K562 (cell line): ENCODE measurements around the gene ORAI3. TPM values are rescaled to one million over a fixed set of nuclear protein-coding genes. Genes with fewer than 3 reads are reported as not detected.
A peak's percentile ranks its signal among the peaks of the same experiment; 100 is the strongest.

Experiments
- BRF1 ChIP-seq: IDR thresholded peaks from 3 replicates; pipeline ENCODE4 v1.6.1; 2011; ENCODE audit warnings: borderline replicate concordance, mild to moderate bottlenecking; ENCODE audit not compliant: insufficient read length; ENCODE audit errors: extremely low read depth
- C11orf30 ChIP-seq: fragments of 450-650 bp; IDR thresholded peaks from 2 replicates; pipeline ENCODE4 v1.6.1; 2016; ENCODE audit warnings: low read depth, mild to moderate bottlenecking
- CXXC5 ChIP-seq: fragments of 250-450 bp; sonication (Bioruptor Pico); IDR thresholded peaks from 2 replicates; pipeline ENCODE4 v1.8.0; 2022; ENCODE audit warnings: inconsistent platforms, mild to moderate bottlenecking, moderate library complexity
- HMBOX1 ChIP-seq: sonication (generic); IDR thresholded peaks from 2 replicates; pipeline ENCODE4 v1.6.1; 2016
- HMG20A ChIP-seq: fragments of 450-650 bp; formaldehyde crosslinking; conservative IDR thresholded peaks from 2 replicates; pipeline ENCODE4 v1.4.0; 2020; ENCODE audit warnings: mild to moderate bottlenecking, mixed read lengths
- HMGN3 ChIP-seq: IDR thresholded peaks from 2 replicates; pipeline ENCODE4 v1.6.1; 2011; ENCODE audit warnings: borderline replicate concordance, low read depth, mild to moderate bottlenecking, mixed read lengths, low read length; ENCODE audit not compliant: insufficient read length; ENCODE audit errors: extremely low read depth
- IFI16 ChIP-seq: fragments of 250-450 bp; sonication (Bioruptor Pico); IDR thresholded peaks from 2 replicates; pipeline ENCODE4 v2.1.2; 2022; ENCODE audit warnings: mild to moderate bottlenecking, inconsistent platforms
- ILK ChIP-seq: fragments of 450-650 bp; IDR thresholded peaks from 2 replicates; pipeline ENCODE4 v1.6.1; 2016; ENCODE audit warnings: missing genetic modification characterization, low read depth, mild to moderate bottlenecking, missing compliant biosample characterization, moderate library complexity, borderline replicate concordance
- MCM3 ChIP-seq: fragments of 450-650 bp; IDR thresholded peaks from 2 replicates; pipeline ENCODE4 v1.6.1; 2016
- NFRKB ChIP-seq: fragments of 450-650 bp; IDR thresholded peaks from 2 replicates; pipeline ENCODE4 v1.6.1; 2016; ENCODE audit warnings: low read depth
- POLR2AphosphoS5 ChIP-seq: IDR thresholded peaks from 2 replicates; pipeline ENCODE4 v1.6.1; 2011; ENCODE audit warnings: mild to moderate bottlenecking, low read depth, low read length, moderate library complexity; ENCODE audit not compliant: control insufficient read depth, insufficient read depth
- STAT6 ChIP-seq: sonication (generic); formaldehyde crosslinking; IDR thresholded peaks from 2 replicates; pipeline ENCODE4 v1.8.1; 2023; ENCODE audit warnings: mild to moderate bottlenecking, missing genetic modification reagents
- TFAP4 ChIP-seq: sonication (generic); formaldehyde crosslinking; IDR thresholded peaks from 2 replicates; pipeline ENCODE4 v1.8.0; 2022; ENCODE audit warnings: missing genetic modification reagents, mild to moderate bottlenecking, moderate library complexity, borderline replicate concordance
- THRA ChIP-seq: fragments of 450-650 bp; IDR thresholded peaks from 2 replicates; pipeline ENCODE4 v1.6.1; 2017; ENCODE audit warnings: mild to moderate bottlenecking, moderate library complexity
- VEZF1 ChIP-seq: fragments of 200-800 bp; sonication (Bioruptor generic); IDR thresholded peaks from 2 replicates; pipeline ENCODE4 v1.6.1; 2017; ENCODE audit warnings: missing genetic modification characterization, missing compliant biosample characterization
- ZFP36 ChIP-seq: fragments of 150-350 bp; IDR thresholded peaks from 2 replicates; pipeline ENCODE4 v1.6.1; 2018; ENCODE audit warnings: low read length, low read depth; ENCODE audit not compliant: partially characterized antibody
- ZNF511 ChIP-seq: sonication (generic); formaldehyde crosslinking; IDR thresholded peaks from 2 replicates; pipeline ENCODE4 v1.8.0; 2022; ENCODE audit warnings: mild to moderate bottlenecking, missing genetic modification reagents
- ZNF778 ChIP-seq: fragments of 450-650 bp; formaldehyde crosslinking; IDR thresholded peaks from 2 replicates; pipeline ENCODE4 v1.4.0; 2020; ENCODE audit warnings: mild to moderate bottlenecking, moderate library complexity
- ZZZ3 ChIP-seq: fragments of 450-650 bp; IDR thresholded peaks from 2 replicates; pipeline ENCODE4 v1.6.1; 2016; ENCODE audit warnings: antibody characterized with exemption, mild to moderate bottlenecking, moderate library complexity
- polyA plus RNA-seq, 8 experiments: library from polyadenylated mRNA; depleted of rRNA in 4 of 8; stranded (reverse) in 5 of 8; unstranded in 3 of 8; fragments of >200 nt; fragmentation: Nextera tagmentation in 2 of 8; fragmentation: Illumina TruSeq in 1 of 8; extraction: Ambion mirVana in 2 of 8; extraction: Trizol in 1 of 8; gene quantifications; 2 replicates each; pipeline versions ENCODE4 v1.2.1 to v1.2.3, GENCODE V29; 2011 to 2014; ENCODE audit warnings: inconsistent platforms in 1 of 8, missing spikeins in 1 of 8
- total RNA-seq, 7 experiments: library from RNA; depleted of rRNA in 6 of 7; stranded (reverse); fragments of >200 nt in 6 of 7; fragmentation: Illumina TruSeq in 2 of 7; extraction: Trizol in 2 of 7; gene quantifications; 2 replicates each; pipeline versions ENCODE4 v1.2.1 to v1.2.3, GENCODE V29; 2011 to 2021; ENCODE audit warnings: low replicate concordance in 1 of 7

The ORAI3 gene
- total and polyA plus RNA-seq, 9 of the 15 experiments (the other 6 are each of a cell fraction or from before 2014, with no cell fraction given), result 4.9 to 23.3 (median 14.1) TPM

- TF ChIP-seq VEZF1 (CRISPR knock-in tag) (no peak), STAT6 (no peak), ILK (tag) (no peak), HMGN3 (no peak), ZNF778 (CRISPR knock-in tag) (no peak), POLR2AphosphoS5 (no peak), C11orf30 (no peak), NFRKB (no peak), BRF1 (no peak), MCM3 (no peak), HMG20A (CRISPR knock-in tag) (no peak), ZFP36 (no peak), THRA (no peak), ZZZ3 (no peak), TFAP4 (CRISPR knock-in tag) (peak; percentile 53; the same call in 1 of the 2 replicates), CXXC5 (no peak), HMBOX1 (no peak), IFI16 (no peak), ZNF511 (CRISPR knock-in tag) (no peak)
These were observed 47.5 kb upstream of the ORAI3 start (continued) for GRCh38 chr16:30901201-30902028.
